HG02885 (cell line): ENCODE results near the gene LAMA3.

Experiments used
- ATAC-seq: cut with Tn5 transposase; IDR thresholded peaks from one replicate; pipeline ENCODE4 v1.9.1; 2021; ENCODE audit warnings: mild to moderate bottlenecking; ENCODE audit not compliant: unreplicated experiment, poor library complexity

Gene LAMA3

DNA sequence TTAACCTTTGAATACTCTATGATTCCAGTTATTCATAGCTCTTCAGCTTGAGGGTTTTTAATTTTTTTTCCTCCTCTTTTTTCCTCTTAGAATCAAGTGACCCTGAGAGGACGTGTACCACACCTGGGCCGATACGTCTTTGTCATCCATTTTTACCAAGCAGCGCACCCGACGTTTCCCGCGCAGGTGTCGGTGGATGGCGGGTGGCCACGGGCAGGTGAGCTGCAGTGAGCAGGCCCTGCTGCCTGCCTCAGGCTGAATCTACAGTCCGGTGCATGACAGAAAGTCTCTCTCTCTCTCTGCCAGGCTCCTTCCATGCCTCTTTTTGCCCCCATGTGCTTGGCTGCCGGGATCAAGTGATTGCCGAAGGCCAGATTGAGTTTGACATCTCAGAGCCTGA, 153.1 kb downstream of the LAMA3 start:
- no peak for ATAC-seq

DNA sequence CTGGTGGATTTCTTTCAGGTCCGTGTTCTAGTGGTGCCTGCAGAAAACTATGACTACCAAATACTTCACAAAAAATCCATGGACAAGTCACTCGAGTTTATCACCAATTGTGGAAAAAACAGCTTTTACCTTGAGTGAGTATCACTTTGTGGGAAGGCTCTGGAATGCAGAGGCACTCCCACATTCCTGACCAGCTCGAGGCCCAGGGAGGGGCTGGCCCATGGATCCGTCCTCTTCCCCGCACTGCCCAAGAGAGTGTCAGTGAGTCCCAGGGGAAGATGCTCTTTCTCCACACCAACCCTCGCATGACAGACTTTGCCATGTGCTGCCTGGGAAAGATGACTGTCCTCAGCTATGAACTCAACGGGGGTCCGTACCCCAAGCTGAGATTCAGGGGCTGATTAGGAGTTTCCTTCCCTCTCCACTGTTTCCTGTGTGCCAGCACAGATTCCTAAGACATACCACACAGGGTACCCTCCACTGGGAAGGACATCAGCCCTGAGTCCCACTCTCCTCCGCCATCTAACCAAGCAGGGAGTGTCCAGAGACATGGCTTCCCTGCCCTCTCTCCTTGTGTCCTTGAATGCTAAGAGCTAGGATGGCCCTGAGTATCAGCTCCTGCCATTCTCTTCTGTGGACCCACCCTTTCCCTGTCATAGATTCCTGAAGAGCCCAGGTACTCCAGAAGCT, 155.9 kb downstream of the LAMA3 start:
- no peak for ATAC-seq

- no peak for ATAC-seq
Observed at GRCh38 chr18:23845988-23846630, 156.9 kb downstream of the LAMA3 start.

DNA sequence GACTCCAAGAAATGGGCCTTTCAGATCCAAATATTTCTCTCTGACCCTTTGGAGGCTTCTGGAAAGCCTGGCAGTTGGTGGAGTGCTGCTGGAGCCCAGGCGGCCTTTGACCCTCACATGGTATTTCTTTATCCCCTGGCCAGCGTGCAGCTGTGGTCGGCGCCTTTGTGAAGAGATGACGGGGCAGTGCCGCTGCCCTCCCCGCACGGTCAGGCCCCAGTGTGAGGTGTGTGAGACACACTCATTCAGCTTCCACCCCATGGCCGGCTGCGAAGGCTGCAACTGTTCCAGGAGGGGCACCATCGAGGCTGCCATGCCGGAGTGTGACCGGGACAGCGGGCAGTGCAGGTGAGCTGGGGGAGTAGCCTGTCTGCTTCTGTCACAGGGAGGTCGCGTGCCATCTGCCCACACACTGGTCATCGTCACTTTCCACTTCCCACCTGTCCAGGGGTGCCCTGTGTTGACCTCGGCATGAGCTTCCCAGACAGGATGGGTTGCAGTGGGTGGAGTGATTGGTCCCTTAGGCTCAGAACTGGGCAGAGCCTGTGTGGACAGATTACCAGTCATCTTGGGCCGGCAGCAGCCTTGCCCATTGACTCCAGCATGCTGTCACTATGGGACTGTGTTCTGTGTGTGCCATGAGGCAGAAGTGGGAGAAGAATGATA, 158.2 kb downstream of the LAMA3 start:
- ATAC-seq, result no peak

GRCh38 chr18:23849141-23849540, 159.9 kb downstream of the LAMA3 start:
- no peak for ATAC-seq

DNA sequence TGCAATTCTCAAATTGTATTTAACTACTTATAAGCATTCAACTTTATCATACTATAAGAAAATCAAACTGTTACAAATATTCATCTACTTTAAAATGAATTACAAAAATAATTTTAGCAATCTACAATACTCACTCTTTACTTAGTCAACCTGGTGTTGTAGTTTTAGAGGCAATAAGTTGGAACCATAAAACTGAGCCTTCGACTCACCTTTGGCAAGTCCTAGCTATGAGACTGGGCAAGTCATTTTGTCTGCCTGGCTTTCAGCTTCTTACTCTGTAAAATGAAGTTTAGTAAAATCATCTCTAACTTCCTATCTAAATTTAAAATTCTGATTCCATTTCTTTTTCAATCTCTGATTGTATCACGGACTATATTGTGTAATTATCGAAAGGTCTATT, 161.0 kb downstream of the LAMA3 start:
- no peak for ATAC-seq

GRCh38 chr18:23851470-23852002, 162.3 kb downstream of the LAMA3 start:
- no peak for ATAC-seq

DNA sequence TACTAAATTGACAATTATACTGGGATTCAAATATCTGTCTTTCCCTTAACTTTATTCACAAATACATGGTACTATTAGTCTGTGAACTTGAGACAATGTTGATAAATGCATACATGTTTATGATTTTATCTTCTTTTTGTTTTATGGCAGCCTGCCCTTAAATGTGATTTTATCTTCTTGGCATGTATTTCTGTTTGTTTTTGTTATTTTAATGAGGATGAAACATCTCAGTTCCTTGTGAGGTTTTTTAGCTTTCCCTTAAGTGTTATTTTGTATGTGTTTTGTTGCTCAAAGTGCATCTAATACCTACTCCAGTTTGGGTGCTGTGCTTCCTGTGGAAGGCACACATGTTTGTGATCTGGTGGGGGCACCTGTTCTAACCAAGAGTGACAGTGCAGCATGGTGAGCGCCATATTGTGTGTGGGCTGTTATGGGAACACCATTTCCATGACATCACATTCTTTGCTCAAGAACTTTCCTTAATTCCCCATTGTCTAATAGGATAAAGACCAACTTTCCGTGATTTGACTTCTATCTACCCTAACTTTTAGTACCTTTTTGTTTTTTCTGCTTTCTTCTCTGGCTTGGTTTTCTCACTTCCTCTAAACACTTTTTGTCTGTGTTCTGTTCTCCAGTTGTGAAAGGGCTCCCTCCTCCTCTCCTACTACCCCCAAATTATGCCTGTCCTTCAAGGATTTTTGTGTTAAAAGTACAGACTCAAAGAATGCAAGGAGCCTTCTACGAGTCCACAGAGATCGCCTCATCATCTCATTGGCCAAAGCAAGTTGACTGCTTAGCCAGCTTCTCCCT, 163.2 kb downstream of the LAMA3 start:
- ATAC-seq, result no peak

- ATAC-seq, result no peak
Observed at GRCh38 chr18:23853448-23854195, 164.4 kb downstream of the LAMA3 start.

DNA sequence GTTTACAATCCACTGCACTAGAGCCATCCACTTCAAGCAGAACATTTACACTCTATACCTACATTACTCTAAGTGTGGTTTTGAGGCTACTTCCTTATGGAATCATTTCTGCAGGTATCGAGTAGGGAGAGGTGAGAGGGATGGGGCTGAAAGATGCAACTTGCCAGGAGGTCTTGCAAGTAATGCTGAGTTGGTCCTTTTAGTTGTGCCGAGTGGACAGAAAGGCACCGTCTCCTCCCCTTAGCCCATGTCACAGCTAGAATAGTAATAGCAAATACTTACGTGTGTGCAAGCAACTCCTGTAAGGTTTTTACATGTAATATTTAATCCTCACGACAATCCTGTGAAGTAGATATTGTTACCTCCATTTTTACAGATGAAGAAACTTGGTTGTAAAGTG, 166.5 kb downstream of the LAMA3 start:
- no peak for ATAC-seq

DNA sequence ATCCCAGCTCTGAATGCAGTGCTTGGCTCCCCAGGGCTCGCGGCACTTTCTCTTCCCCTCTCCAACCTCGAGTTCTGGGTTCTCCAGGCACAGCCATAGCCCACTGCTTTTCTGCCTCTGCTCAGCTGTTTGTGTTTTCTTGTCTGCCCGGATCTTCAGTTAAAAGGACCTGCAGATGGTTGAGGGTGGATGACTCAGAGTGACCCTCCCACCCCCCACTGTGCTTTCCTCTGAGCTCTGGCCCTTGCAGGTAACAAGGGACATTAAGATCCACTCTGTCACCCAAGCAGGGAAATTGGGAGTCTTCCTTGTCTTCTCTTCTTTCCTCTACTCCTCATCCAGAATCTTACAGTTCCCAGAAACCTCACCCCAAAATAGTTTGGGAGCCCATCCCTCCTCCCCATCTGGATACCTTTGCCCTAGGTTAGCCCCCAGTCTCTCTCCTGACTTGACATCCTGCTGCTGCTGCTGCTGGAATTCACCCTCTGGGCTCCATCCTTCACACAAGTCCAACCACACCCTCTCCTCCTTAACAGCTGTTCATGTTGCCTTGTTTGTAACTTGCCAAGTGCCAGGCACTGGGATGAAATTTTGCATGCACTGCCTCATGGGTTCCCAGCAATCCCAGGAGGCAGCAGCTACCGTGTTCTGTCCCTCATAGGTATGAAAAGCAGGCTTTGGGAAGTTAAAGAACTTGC, 167.4 kb downstream of the LAMA3 start:
- ATAC-seq, result no peak

DNA sequence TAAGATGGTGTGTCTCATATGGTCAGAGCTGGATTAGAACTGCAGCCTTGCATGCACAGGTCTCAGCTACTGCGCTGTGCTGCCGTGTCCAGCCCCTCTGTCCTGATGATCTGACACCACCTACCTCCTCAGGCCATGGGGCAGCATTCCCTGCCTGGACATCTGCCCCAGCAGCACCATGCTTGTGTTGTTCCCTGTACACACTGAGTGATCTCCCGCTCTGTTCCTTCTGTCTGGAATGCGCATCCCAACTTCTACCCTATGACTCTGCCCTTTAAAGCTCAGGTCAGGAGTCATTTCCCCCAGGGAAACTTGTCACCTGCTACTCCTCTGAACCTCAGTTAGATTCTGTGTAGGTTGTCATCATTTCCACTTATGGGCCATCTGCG, 167.9 kb downstream of the LAMA3 start:
- no peak for ATAC-seq

DNA sequence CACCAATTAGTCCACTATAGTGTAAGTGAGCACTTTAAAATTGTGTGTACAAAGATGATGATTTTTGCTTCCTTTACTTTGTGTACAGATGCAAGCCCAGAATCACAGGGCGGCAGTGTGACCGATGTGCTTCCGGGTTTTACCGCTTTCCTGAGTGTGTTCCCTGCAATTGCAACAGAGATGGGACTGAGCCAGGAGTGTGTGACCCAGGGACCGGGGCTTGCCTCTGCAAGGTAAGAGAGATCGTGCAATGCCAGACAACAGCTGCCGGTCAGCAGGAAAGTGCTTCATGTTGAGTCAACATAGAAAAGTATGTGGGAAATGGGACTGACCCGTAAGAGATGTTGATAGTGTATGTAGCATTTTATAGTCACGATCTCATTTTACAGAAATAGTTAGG, 168.5 kb downstream of the LAMA3 start:
- ATAC-seq, result no peak

GRCh38 chr18:23859466-23860336, 170.4 kb downstream of the LAMA3 start:
- no peak for ATAC-seq

DNA sequence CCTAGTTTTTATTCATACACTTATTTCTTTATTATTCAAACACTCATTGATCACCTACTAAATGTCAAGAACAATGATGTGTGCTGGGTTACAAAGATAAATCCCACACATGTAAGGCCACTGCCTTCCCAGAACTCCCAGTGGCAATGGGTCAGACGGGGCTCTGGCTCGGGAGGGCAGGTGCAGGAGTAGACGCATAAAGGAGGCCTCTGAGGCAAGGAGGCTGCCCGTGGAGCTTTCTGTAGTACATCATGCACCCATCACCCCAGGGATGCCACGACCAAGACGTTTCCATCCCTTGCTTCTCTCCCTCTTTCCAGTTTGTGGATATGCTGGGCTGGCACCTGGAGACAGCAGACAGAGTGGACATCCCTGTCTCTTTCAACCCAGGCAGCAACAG, 172.1 kb downstream of the LAMA3 start:
- ATAC-seq, result no peak

DNA sequence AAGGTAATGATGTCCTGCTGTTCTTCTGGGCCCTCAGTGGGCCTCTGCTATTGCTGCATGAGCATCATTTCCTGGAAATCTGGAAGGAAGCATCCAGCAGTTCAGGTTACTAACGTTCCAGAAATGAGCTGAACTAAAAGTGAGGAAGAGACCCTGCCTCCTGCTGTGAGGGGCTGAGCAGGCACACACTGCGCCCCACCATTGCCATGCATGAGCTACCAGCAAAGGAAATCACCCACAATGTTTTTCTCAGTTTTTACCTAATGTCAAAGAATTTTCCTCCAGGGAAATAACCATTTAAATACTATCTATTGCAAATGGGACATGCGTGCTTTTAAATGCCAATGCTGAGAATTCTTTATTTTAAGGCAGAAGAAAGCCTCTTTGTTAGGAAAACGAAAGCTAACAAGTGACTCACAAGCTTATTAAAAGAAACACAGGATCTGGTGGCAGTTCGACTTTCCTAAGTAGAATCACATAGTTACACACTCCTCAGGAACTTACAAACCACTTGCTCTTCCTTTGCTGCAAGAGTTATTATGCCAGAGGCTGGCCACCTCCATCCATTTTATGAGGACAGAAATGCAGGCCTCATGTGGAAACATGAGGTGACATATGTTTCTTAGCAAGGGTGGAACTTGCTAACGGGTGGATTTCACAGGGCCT, 172.7 kb downstream of the LAMA3 start:
- no peak for ATAC-seq

- ATAC-seq, result no peak
Observed at GRCh38 chr18:23864624-23865023, 175.4 kb downstream of the LAMA3 start.

DNA sequence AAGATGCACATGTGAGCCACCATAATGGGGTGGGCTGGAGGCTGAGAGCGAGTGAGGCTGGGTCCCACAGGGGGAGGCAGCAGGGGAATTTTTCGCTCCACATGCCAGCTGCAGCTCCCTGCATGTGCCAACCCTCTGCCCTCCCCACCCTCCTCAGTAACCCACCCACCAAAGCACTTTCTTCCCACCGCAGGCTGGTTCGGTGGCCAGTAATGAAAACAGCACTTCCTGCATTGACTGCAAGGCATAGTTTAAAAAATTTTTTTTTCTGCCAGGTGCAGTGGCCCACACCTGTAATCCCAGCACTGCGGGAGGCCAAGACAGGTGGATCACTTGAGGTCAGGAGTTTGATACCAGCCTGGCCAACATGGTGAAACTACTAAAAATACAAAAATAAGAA, 177.8 kb downstream of the LAMA3 start:
- no peak for ATAC-seq
